ENCODE data around the gene PRMT1. TPM values are rescaled to one million over a fixed set of nuclear protein-coding genes. Genes with fewer than 3 reads are reported as not detected.
A peak's percentile ranks its signal among the peaks of the same experiment; 100 is the strongest.

Gene PRMT1
- total and polyA plus RNA-seq, 9 of the 15 experiments (the other 6 are each of a cell fraction or from before 2014, with no cell fraction given), result 13.3 to 464 (median 326) TPM

GRCh38 chr19:49684251-49684982, 7.3 kb downstream of the PRMT1 start (continued):
- no peak for TF ChIP-seq RFX5 (IDR thresholded peaks at IDR 0.05; ENCODE audit: low read depth, low read length)
- no peak for TF ChIP-seq ZNF395 (CRISPR knock-in tag; IDR thresholded peaks at IDR 0.05)
- TF ChIP-seq IRF9 (tag; IDR thresholded peaks at IDR 0.05), result no peak
- no peak for TF ChIP-seq NBN (IDR thresholded peaks at IDR 0.05; ENCODE audit: low read depth)
- TF ChIP-seq SMARCA4 (IDR thresholded peaks at IDR 0.05), result no peak
- TF ChIP-seq SRSF1 (IDR thresholded peaks at IDR 0.05; ENCODE audit: low read depth, low read length), result no peak
- no peak for TF ChIP-seq ZNF41 (CRISPR knock-in tag; conservative IDR thresholded peaks at IDR 0.05)
- no peak for TF ChIP-seq TEAD2 (tag; IDR thresholded peaks at IDR 0.05)
- TF ChIP-seq ARNT (IDR thresholded peaks at IDR 0.05), result no peak
- no peak for TF ChIP-seq BRF2 (IDR thresholded peaks at IDR 0.05; ENCODE audit: borderline replicate concordance, insufficient read depth, insufficient read length)
- peak in 1 of 2 experiments; percentile 35; a peak in 2 of 4 replicates for TF ChIP-seq RAD21 (CRISPR knock-in tag; conservative IDR thresholded peaks at IDR 0.05 in 1 of 2, IDR thresholded peaks at IDR 0.05 in 1 of 2)
- no peak for TF ChIP-seq HNRNPH1 (optimal IDR thresholded peaks at IDR 0.05; ENCODE audit: low read depth, low read length)
- no peak for TF ChIP-seq ILK (tag; IDR thresholded peaks at IDR 0.05; ENCODE audit: borderline replicate concordance, low read depth)
- TF ChIP-seq MTF1 (CRISPR knock-in tag; IDR thresholded peaks at IDR 0.05; ENCODE audit: borderline replicate concordance), result no peak
- no peak for TF ChIP-seq SREBF1 (IDR thresholded peaks at IDR 0.05; ENCODE audit: borderline replicate concordance, low read depth, low read length)
- TF ChIP-seq BHLHE40 (IDR thresholded peaks at IDR 0.05; ENCODE audit: low read length), result no peak
- no peak for TF ChIP-seq JUND (IDR thresholded peaks at IDR 0.05; ENCODE audit: borderline replicate concordance, low read depth, low read length)
- no peak for TF ChIP-seq JUND (tag; IDR thresholded peaks at IDR 0.05; ENCODE audit: borderline replicate concordance, low read depth, low read length)
- no peak for TF ChIP-seq SAP30 (IDR thresholded peaks at IDR 0.05; ENCODE audit: borderline replicate concordance, insufficient read depth, low read depth, low read length, poor library complexity, severe bottlenecking)
- no peak for TF ChIP-seq ZBTB11 (CRISPR knock-in tag; IDR thresholded peaks at IDR 0.05)
